Fibroblast of lung (primary cell): ENCODE results near the gene C17orf50.

Experiments
- CTCF ChIP-seq, 2 donors: IDR thresholded peaks in 1 of 2; conservative IDR thresholded peaks in 1 of 2; 1 replicate in 1 of 2; 2 replicates in 1 of 2; pipeline ENCODE4 v1.5.1; 2011 to 2012; ENCODE audit warnings: low read length in 2 of 2, control low read depth in 1 of 2, inconsistent platforms in 1 of 2, low read depth in 1 of 2, mild to moderate bottlenecking in 1 of 2
- EZH2 ChIP-seq: IDR thresholded peaks from 2 replicates; pipeline ENCODE4 v1.5.1; 2012; ENCODE audit warnings: low read length, control low read depth, mild to moderate bottlenecking; ENCODE audit errors: missing control alignments

DNA sequence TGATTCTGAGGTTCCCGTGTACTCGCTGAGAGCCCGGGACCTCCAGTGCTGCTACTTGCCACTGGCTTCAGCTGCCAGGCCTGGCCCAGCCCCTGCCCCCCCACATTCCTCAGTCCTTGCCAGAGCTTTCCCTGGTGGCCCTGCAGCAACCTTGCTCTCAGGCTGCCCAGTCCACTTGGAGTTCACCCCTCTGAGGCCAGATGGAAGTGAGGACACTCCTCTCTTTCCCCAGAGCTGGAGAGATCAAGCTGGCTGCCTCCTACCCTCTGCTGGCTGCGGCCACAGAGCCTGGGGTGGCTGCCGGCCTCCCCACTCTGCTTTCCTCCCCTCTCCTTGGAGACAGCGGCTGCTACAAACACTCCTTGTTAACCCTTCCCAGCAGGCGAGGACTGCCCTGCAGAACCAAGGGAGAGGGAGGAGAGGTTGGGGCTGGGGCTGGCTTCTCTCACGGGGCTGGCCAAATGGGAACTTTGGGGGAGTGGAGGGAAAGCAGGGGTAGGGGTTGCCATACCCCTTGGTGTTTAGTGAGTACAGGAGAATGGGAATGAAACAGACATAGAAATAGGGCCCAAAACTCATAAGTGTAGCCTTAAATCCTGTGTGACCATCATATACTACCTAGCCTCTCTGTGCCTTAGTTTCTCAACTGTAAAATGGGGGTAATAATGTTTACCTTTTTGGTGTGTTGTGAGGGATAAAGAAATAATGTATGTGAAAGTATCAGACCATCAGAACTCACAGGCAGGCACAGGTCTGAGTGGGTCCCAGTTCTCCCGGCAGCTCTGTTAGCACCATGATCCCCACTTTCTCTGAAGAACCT, 7.5 kb upstream of the C17orf50 start, which contains the start of gene GAS2L2:
- no peak for TF ChIP-seq EZH2
- no peak for TF ChIP-seq CTCF (conservative IDR thresholded peaks at IDR 0.05 in 1 of 2, IDR thresholded peaks at IDR 0.05 in 1 of 2; ENCODE audit: low read depth in 1 of 2, low read length in 2 of 2)
